ENCODE results near the gene SCAP.

GRCh38 chr3:47491777-47492176 is 16.0 kb upstream of the SCAP start:
- no peak for TF ChIP-seq CTCF (IDR thresholded peaks at IDR 0.05)
- TF ChIP-seq EZH2 (IDR thresholded peaks at IDR 0.05; ENCODE audit: borderline replicate concordance, insufficient read depth, low read depth, low read length, poor library complexity, severe bottlenecking) = no peak

All from B cell (primary cell).